HG03521 (cell line): ENCODE results near the gene PKD2L1.
"Not testable (repeated sequence)": the region's sequence is repeated elsewhere in the genome, so short reads cannot be mapped to it uniquely, and the experiment has no call there.

Experiments
- ATAC-seq: cut with Tn5 transposase; IDR thresholded peaks from one replicate; pipeline ENCODE4 v1.9.1; 2021; ENCODE audit warnings: mild to moderate bottlenecking, moderate library complexity; ENCODE audit not compliant: unreplicated experiment

PKD2L1 gene

DNA sequence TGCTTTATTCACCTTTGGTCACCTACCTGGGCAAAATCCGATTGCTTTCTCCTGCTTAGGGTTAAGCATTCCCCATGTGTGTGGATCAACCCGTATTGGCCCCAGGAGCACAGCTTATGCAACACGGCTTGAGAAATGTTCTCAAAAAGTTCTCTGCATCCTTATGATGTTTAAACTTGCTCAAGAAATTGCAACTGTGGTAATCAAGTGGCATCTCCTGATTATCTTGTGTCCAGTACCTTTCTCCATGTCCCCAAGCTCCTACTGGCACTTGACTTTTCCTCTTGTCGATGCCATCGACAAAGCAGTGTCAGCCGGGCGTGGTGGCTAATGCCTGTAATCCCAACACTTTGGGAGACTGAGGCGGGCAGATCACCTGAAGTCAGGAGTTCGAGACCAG, 4.7 kb upstream of the PKD2L1 start:
- ATAC-seq: no peak

DNA sequence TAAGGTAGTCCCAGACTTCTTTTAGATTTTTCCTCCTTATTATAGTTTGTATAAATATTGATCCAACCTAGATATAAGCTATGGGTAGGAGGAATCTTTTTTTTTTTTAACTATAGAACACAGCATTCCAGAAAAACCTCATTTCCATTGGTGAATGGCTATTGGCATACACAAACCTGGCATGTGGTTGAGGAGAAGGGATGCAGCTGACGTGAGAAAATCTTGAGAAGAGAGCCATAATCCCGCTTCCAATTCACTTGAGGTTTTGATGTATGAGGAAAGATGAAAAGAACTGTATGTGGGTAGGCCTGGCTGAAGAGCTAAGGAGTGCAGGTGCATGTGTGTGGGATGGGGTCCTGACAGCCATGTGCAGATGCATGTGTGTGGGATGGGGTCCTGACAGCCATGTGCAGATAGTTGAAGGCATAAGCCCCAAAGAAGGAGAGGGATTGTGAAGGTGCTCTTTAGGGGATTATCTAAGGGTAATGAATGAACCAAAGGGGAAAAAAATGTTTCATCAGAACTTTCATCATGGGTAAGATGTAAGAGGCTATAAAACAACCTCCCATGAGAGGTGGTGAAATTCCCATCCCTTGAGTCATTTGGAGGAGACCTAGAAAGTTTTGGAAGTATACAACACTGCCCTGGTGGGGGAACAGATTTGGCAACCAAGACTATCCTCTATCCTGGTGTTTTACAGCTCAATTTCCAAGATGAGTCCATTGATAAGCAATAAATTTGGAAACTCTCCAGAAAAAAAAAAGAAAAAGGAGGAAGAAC, 3.8 kb upstream of the PKD2L1 start:
- ATAC-seq: no peak

- ATAC-seq: no peak
Measured at GRCh38 chr10:100333106-100333505, 3.1 kb upstream of the PKD2L1 start.

- ATAC-seq: no peak
Measured at GRCh38 chr10:100328198-100328597, 1.8 kb downstream of the PKD2L1 start.

DNA sequence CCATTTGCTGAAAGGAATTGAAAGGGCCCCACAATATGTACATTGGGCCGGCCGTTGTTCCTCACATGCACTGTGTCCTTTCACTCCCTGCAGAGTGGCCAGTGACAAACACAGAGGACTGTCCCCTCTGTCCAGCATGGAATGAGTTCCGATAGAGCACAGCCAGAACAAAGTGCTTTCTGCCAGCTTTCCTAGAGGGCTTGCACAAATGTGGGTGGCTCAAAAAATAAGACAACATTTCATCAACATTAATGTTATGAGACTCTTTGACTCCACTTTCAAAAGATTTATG, 2.4 kb downstream of the PKD2L1 start:
- no peak for ATAC-seq

- ATAC-seq: peak; percentile 96
Measured at GRCh38 chr10:100327007-100327717, 2.9 kb downstream of the PKD2L1 start.

DNA sequence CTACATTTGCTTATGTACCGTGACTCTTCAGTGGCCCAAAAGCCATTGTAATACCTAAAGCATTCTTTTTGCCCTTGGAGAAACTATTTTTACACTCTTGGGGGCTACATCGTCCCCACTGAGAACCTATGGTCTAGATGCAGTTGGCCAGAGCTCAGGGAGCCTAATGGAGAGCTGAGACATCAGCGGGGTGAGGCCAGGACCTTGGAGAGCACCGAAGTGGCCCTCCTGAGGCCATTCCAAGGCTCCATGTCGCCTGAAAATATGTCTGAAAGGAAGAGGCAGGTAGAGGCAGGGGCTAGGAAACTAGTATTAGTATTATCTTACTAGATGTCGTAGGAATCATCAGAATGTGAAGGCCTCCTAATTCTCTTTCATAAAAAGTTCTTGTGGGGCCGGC, 4.9 kb downstream of the PKD2L1 start:
- no peak for ATAC-seq

DNA sequence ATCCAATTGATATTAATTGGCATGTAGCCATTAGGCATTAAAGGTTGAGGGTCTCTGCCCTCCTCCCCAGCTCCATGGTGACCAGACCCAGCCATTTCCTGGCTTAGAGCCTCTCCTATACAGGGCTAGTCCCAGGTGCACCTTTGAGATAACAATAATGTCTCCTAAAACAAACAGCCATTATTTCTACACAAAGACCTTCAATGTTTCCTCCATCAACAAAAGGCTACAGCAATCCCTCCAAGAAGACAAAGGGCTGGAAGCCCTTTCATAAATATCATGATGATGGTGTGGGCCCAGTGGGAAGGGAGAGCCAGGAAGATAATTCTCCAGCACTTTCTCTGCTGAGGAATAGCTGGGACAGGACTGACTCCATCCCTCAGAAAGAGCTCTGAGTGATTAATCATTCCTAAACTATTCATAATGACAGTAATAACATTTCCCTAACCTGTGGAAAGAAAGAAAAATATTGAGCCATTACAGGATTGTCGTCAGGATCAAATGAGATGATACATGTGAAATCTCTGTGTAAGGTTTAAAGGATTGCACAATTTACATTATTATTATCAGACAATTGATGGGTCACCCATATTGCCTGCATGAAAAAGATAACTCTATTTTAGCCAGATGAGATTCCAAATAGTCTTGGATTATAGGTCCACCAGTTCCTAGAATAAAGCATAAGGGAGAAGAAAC, 10.2 kb downstream of the PKD2L1 start:
- ATAC-seq: no peak

DNA sequence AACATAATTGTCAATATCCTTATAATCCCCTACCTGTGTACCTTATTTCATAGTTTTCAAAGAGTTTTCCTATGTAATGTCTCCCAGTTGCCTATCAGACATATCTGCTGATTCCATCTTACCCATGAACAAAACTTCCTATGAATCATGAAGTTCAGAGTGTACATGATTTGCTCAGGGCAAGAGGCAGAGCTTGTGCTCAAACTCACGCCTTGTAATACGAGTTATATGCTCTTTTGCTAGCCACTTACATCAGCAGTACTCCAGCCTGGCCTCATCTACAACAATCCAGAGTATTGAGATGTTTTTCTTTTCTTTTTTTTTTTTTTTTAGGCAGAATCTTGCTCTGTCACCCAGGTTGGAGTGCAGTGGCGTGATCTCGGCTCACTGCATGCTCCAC, 11.8 kb downstream of the PKD2L1 start:
- no peak for ATAC-seq

DNA sequence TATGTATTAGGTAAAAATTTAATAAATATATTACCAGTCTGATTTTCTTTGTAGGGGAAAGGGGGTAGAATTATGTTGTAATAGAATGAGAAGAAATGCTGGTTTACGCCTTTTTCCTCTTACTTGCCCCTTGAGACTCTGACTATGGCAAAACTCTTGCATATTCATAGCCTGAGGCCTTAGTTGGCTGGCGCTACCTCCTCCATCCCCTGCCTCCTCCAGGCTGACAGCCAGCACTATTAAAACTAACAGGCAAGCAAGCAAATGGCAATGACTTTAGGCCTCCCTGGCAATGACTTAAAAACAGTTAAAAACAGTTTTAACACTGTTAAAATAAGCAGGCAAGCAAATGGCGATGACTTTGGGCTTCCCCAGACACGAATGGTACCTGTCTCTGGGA, 14.4 kb downstream of the PKD2L1 start:
- no peak for ATAC-seq

DNA sequence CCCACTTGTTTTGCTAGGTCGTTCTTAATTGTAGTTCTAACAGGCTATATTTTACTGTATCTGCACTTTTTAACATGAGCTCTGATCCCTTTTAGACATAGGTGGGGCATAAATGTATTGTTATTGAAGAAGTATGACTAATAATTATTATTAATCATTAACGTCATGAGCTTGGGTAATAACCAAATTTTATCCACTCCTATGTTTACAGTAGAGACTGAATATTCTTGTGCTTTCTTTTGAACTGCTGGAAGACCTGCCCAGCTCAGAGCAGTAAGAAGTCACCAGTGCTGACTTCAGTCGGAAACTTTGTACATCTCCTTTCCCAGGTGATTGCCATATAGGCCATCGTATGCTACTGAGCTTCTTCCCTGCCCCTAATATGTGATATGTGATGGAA, 18.7 kb downstream of the PKD2L1 start:
- no peak for ATAC-seq

DNA sequence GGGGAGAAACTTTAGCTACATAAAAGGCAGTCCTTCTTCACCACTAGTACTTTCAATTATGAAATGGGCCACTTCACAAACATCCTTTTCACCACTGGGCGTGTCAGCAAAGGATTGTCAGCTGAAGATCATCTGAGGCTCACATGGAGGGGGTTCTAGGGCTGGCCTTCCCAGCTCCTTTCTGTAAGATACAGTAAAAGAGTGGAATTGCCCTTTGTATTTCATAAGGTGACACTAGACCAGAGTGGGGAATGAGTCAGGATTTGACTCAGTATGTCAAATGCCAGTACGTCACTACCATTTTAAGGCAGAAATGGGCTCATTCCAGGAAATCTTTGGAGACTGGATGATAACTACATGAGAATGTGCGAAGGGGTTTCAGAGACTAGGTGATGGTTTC, 22.3 kb downstream of the PKD2L1 start:
- no peak for ATAC-seq

GRCh38 chr10:100306861-100307260, 23.2 kb downstream of the PKD2L1 start:
- no peak for ATAC-seq

DNA sequence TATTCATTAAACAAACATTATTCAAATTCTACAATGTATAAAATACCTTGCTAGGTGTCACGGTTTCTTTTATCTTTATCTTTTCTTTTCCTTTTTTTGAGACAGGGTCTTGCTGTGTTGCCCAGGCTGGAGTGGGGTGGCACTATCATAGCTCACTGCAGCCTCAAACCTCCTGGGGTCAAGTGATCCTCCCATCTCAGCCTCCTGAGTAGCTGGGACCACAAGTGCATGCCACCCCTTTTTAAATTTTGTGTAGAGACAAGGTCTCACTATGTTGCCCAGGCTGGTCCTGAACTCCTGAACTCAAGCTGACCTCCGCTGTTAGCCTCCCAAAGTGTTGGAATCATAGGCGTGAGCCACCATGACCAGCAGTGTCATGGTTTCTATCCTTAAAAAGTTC, 25.6 kb downstream of the PKD2L1 start:
- ATAC-seq: no peak

- ATAC-seq: no peak
Measured at GRCh38 chr10:100303724-100304319, 26.2 kb downstream of the PKD2L1 start.

DNA sequence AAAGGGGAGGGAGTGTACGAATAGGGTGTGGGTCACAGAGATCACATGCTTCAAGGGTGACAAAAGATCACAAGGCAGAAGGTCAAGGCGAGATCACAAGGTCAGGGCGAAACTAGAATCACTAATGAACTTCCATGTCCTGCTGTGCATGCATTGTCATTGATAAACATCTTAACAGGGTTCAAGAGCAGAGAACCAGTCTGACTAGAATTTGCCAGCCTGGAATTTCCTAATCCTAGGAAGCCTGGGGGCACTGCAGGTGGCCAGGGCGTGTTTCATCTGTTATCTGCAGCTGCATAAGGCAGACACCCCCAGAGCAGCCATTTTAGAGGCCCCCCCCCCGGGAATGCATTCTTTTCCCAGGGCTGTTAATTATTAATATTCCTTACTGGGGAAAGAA, 28.9 kb downstream of the PKD2L1 start:
- ATAC-seq: not testable (repeated sequence)

DNA sequence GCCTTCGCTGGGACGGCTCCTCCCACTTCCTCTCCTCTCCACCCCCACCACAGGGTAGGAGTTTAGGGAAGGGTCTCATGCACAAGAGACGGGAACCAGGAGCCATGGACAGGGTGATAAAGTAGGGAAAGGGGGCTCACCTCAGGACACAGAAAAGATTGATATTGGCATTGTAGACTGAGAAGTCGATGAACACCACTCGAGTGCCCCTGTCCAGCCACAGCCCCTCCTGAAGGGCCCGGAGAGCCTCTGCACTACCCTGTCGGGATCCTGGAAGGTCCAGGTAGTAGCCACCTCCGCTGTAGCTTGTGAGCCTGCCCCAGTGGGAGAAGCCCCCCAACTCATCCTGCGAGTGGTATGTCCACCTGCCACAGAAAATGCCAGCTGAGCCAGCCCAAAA, 32.8 kb downstream of the PKD2L1 start:
- ATAC-seq: no peak

DNA sequence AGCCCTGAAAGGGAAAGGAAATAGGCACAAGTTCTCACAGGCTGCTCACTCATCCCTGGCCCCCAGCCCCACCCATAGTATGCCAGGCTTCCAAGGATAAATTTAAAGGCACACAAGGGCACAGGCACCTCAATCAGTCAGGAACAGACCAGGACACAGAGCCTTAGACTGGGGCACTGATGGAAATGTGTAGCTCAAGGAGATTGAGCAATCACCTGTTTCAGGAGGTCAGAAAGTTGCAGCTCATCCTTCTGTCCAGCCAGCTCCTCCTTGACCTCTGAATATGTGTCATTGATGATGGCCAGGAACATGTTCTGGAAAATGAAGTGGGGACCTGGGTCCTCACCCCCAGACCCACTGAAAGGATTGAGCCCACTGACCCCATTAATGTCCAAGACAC, 37.0 kb downstream of the PKD2L1 start:
- no peak for ATAC-seq

GRCh38 chr10:100292300-100292699, 37.7 kb downstream of the PKD2L1 start:
- ATAC-seq: not testable (repeated sequence)

DNA sequence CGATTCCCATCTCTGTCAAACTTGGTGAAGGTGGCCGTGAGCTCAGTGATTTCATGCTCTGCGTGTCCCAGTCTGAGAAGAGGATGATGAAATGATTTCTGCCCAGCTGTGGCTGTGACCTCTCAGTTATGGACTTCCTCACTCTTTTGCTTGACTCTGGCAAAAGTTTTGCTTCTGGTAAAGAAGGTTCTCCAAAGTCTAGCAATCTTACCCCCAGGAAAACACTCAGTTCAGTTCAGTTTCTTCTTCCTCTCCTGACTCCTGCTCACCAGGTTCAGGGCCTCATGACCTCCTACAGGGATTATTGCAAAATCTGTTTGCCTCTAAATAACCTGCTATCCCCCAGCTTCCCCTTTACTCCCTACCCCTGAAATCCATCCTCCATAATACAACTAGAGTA, 38.7 kb downstream of the PKD2L1 start:
- ATAC-seq: no peak

DNA sequence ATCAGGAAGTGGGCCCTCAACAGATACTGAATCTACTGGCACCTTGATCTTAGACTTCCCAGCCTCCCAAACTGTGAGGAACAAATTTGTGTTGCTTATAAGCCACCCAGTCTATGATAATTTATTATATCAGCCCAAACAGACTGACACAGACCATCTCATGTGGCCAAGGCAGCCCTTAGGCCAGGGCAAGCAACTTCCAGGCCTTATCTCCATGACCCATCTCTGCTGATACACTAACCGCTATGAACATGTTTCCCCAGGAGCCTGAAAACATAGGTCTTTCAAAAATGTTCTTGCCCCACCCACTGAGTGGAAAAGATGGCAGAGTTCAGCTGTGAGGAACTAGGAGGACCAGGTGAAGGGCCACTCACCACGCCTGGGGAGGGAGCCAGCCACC, 40.4 kb downstream of the PKD2L1 start:
- ATAC-seq: no peak

GRCh38 chr10:100288196-100288595, 41.8 kb downstream of the PKD2L1 start:
- no peak for ATAC-seq
